HUES6 (cell line): ENCODE data around the gene SUMF1.

Source experiments
- H3K27ac ChIP-seq: 2 replicates; pipeline ENCODE4 v1.7.0; 2013; ENCODE audit warnings: low read depth, mild to moderate bottlenecking, low read length, inconsistent platforms
- H3K27me3 ChIP-seq: 2 replicates; pipeline ENCODE4 v1.6.1; 2013; ENCODE audit warnings: low read length; ENCODE audit not compliant: control insufficient read depth, insufficient read depth
- H3K36me3 ChIP-seq: 2 replicates; pipeline ENCODE4 v1.6.1; 2013; ENCODE audit warnings: low read length; ENCODE audit not compliant: control insufficient read depth, insufficient read depth
- H3K4me1 ChIP-seq: 2 replicates; pipeline ENCODE4 v1.6.1; 2013; ENCODE audit warnings: low read length; ENCODE audit not compliant: control insufficient read depth, insufficient read depth
- H3K4me3 ChIP-seq: 2 replicates; pipeline ENCODE4 v1.5.1; 2013; ENCODE audit warnings: low read depth, low read length
- H3K9ac ChIP-seq: one replicate; pipeline ENCODE4 v1.6.1; 2013; ENCODE audit warnings: mild to moderate bottlenecking, low read length
- H3K9me3 ChIP-seq: 2 replicates; pipeline ENCODE4 v1.6.1; 2013; ENCODE audit warnings: low read depth, low read length; ENCODE audit not compliant: control insufficient read depth, insufficient read depth

Gene SUMF1

DNA sequence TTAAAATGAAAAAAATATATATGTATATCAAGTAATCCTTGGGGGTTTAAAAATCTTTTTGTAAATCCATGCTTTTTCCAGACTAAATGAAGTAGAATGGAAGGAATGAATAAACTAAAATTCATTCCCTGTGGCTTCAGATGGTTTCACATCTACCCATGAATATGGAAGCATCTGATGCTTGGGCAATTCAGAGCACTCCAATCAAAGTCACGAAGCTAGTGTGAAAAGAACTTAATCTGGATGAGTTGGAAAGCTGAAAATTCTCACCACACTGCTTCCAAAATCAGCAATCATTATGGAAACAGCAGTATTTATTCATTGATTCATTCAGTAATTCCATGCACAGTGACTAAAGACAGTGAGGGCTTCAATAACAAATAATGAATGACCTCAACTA lies 55.2 kb downstream of the SUMF1 start:
- H3K27ac ChIP-seq: no peak overlapping the region
- H3K27me3 ChIP-seq: no peaks in the 10 kb centered on the region
- peaks cover 4% of the 10 kb centered on the region; the same call in 1 of the 2 replicates for H3K36me3 ChIP-seq
- no peaks in the 10 kb centered on the region for H3K4me1 ChIP-seq
- H3K9ac ChIP-seq: no peak overlapping the region
- H3K9me3 ChIP-seq: no peaks in the 10 kb centered on the region
- H3K4me3 ChIP-seq: no peak overlapping the region

DNA sequence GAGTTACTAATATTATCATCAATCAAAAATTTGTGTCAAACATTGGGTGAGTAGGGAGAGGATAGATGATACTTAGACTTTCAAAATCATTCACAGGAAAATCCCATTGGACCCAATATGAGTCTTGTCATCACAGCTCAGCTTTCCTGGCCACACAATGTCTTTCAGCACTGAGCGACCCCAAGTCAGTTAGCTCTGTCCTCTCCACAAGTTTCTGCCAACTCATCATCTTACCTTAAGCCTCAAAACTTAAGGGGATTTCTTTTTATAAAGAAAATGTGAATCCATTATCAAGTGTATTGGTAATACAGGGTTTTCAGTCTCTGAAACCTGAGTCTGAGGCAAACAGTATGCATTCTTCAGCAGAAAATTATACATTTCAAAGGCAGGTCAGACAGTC lies 55.8 kb downstream of the SUMF1 start:
- no peak overlapping the region for H3K4me3 ChIP-seq
- no peak overlapping the region for H3K27ac ChIP-seq
- H3K27me3 ChIP-seq: no peaks in the 10 kb centered on the region
- H3K36me3 ChIP-seq: no peaks in the 10 kb centered on the region
- no peak overlapping the region for H3K9ac ChIP-seq
- no peaks in the 10 kb centered on the region for H3K9me3 ChIP-seq
- no peaks in the 10 kb centered on the region for H3K4me1 ChIP-seq

DNA sequence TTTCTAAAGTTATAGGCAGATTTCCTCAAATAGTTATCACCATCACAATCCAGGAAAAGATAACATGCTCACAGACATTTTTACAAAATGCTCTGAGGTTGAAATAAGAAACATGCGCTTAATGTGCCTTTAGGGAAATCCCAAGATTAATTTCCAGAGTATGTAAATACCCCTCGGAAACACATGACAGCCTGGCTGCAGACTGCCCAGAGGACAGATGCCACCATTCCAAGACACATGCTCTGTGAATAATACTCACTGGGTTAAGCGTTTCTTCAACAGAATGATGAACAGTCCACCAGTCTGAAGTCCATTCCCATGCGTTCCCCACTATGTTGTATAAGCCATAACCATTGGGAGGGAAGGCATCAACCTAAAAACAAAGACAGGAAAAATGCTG lies 56.5 kb downstream of the SUMF1 start:
- H3K4me3 ChIP-seq: no peak overlapping the region
- H3K27me3 ChIP-seq: no peaks in the 10 kb centered on the region
- no peaks in the 10 kb centered on the region for H3K4me1 ChIP-seq
- no peaks in the 10 kb centered on the region for H3K9me3 ChIP-seq
- H3K36me3 ChIP-seq: no peaks in the 10 kb centered on the region
- no peak overlapping the region for H3K9ac ChIP-seq
- H3K27ac ChIP-seq: no peak overlapping the region

- Histone ChIP-seq H3K27ac (no peak overlapping the region), H3K4me1 (no peaks in the 10 kb centered on the region), H3K27me3 (no peaks in the 10 kb centered on the region), H3K9me3 (no peaks in the 10 kb centered on the region), H3K36me3 (no peaks in the 10 kb centered on the region), H3K4me3 (no peak overlapping the region), H3K9ac (no peak overlapping the region)
These were observed 57.0 kb downstream of the SUMF1 start for GRCh38 chr3:4409971-4410573.

DNA sequence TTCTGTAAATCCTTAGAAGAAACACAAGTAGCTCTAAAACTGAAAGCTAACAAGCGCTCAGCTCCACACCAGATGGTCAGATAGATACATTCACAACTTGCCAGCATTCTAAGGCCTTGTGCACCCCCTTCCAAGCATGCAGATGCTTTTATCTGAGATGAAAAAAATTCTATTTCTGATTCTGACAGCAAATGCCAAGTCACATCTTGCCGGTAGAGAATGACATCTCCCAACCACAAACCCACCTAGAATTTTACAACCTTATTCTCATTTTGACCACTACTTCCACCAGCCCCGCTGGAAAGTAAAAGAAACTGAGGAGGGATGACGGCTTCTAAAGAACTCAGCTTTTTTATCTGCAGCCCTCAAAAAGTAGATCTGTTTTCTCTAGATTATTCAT lies 57.7 kb downstream of the SUMF1 start:
- Histone ChIP-seq H3K36me3 (no peaks in the 10 kb centered on the region), H3K9me3 (no peaks in the 10 kb centered on the region), H3K27me3 (no peaks in the 10 kb centered on the region), H3K9ac (no peak overlapping the region), H3K4me1 (no peaks in the 10 kb centered on the region), H3K27ac (no peak overlapping the region), H3K4me3 (no peak overlapping the region)

DNA sequence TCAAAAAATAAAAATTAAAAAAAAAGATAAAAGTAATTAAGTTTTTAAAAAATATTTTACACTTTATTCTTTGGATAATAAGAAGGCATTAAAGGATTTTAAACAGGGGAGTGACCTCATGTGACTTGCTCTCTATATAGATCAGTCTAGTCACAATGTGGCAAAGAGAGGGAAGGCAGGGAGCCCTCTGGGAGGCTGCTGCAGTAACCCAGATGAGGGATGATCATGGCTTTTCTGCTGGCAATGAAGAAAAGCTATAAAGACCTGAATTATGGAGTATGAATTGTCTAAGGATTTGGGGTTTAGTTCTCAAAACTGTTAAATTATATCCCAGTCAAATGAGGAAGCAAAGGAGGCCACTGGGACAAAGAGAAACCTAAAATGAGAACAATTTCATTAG lies 58.1 kb downstream of the SUMF1 start:
- Histone ChIP-seq H3K9ac (no peak overlapping the region), H3K4me1 (no peaks in the 10 kb centered on the region)

GRCh38 chr3:4407941-4408340 lies 59.1 kb downstream of the SUMF1 start:
- Histone ChIP-seq H3K4me3 (no peak overlapping the region), H3K9ac (no peak overlapping the region), H3K27ac (no peak overlapping the region), H3K36me3 (no peaks in the 10 kb centered on the region), H3K9me3 (no peaks in the 10 kb centered on the region), H3K27me3 (no peaks in the 10 kb centered on the region), H3K4me1 (no peaks in the 10 kb centered on the region)

More for the DNA sequence above, 58.1 kb downstream of the SUMF1 start:
- no peaks in the 10 kb centered on the region for H3K9me3 ChIP-seq
- H3K4me3 ChIP-seq: no peak overlapping the region
- no peaks in the 10 kb centered on the region for H3K27me3 ChIP-seq
- no peak overlapping the region for H3K27ac ChIP-seq
- no peaks in the 10 kb centered on the region for H3K36me3 ChIP-seq

DNA sequence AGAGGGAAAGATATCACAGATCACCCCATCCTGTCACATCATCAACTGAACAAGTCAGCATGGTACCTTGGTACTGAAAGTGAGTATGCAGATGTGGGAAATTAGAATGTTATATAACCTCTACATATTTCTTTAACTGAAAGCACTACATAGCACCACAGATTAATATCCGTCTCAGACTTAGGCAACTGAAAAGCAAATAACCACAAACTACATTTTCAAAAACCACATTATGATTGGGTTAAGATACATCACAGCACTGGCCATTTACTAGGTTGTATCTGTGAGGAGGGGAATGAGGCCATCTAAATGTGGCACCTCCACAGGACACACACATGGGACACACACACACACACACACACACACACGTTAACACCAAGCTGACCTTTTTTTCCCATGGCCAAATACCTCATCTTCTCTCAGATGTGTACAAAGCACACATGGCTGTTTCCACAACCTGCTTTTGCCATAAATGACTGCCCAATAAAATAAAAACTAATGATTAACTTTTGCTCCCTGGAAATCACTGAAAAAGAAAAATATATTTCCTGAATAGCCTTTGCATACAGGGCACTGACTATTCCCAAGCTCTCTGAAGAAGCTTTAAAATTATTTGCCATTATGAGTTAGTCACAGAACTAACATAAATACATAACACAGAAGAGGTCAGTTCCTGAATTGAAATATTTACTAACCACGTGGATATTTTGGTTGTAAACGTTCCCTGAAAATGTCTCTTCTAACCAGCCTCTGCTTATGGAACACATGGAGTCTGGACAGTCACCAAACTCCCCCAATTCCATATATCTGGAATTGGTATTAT lies 60.1 kb downstream of the SUMF1 start:
- no peaks in the 10 kb centered on the region for H3K9me3 ChIP-seq
- no peaks in the 10 kb centered on the region for H3K36me3 ChIP-seq
- no peaks in the 10 kb centered on the region for H3K27me3 ChIP-seq
- no peak overlapping the region for H3K9ac ChIP-seq
- H3K4me3 ChIP-seq: no peak overlapping the region
- no peak overlapping the region for H3K27ac ChIP-seq
- no peaks in the 10 kb centered on the region for H3K4me1 ChIP-seq

GRCh38 chr3:4404881-4405280 lies 62.2 kb downstream of the SUMF1 start:
- H3K36me3 ChIP-seq: no peaks in the 10 kb centered on the region
- no peak overlapping the region for H3K9ac ChIP-seq

GRCh38 chr3:4401441-4401840 lies 65.6 kb downstream of the SUMF1 start:
- Histone ChIP-seq H3K36me3 (no peaks in the 10 kb centered on the region), H3K27ac (no peak overlapping the region), H3K4me1 (no peaks in the 10 kb centered on the region), H3K9me3 (no peaks in the 10 kb centered on the region), H3K27me3 (no peaks in the 10 kb centered on the region), H3K9ac (no peak overlapping the region), H3K4me3 (no peak overlapping the region)

More at GRCh38 chr3:4404881-4405280, 62.2 kb downstream of the SUMF1 start:
- Histone ChIP-seq H3K4me3 (no peak overlapping the region), H3K27me3 (no peaks in the 10 kb centered on the region), H3K9me3 (no peaks in the 10 kb centered on the region), H3K4me1 (no peaks in the 10 kb centered on the region), H3K27ac (no peak overlapping the region)

DNA sequence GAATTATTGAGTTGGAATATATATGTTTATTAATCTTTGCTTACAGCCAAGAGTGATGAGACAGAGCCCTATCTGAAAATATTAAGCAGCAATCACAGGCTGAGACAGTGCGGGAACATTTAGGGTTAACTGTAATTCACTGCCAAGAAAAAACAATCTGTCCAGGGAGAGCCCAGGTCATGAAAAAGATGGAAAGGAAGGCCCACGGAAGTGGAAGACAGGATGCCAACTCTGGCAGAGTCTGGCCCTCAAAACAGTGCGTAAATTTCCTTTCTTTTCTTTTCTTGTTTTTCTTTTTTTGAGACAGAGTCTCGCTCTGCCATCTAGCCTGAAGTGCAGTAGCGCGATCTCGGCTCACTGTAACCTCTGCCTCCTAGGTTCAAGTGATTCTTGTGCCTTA lies 67.6 kb downstream of the SUMF1 start:
- no peaks in the 10 kb centered on the region for H3K9me3 ChIP-seq
- no peaks in the 10 kb centered on the region for H3K4me1 ChIP-seq
- no peak overlapping the region for H3K9ac ChIP-seq
- H3K27ac ChIP-seq: no peak overlapping the region
- no peaks in the 10 kb centered on the region for H3K27me3 ChIP-seq
- H3K36me3 ChIP-seq: no peaks in the 10 kb centered on the region
- H3K4me3 ChIP-seq: no peak overlapping the region
